ENCODE data around the gene MAPT. TPM values are rescaled to one million over a fixed set of nuclear protein-coding genes. Genes with fewer than 3 reads are reported as not detected.

The MAPT gene
- polyA plus RNA-seq, 3 donors, result 0.04 TPM; not detected in 2

DNA sequence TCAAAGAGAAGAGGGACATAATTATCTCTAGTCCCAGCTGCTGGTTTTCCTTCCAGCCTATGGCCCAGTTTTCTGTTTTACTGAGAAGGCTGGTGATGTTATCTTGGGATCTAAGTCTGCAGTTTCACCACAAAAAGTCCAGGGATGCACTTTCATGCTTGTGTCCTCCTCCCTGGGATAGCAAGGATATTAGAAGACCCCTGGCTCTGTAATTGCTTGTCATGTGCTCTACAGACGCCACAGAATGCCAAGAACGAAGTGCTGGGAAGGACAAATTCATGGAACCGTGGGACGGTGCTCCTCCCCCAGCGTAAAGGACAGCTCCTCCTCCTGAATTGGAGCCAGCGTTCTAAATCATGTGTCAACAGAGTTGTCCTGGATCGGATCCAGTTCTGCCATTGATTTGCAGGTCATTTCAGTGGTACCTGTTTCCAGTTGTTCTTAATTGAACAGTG is 8.6 kb downstream of the MAPT start:
- no peak overlapping the region for H3K4me3 ChIP-seq (replicated peaks in 1 of 3; ENCODE audit: low read depth in 2 of 3, low read length in 3 of 3)
- H2AFZ ChIP-seq (ENCODE audit: insufficient read depth, low read depth, low read length, poor library complexity, severe bottlenecking), result no peak overlapping the region
- H3K4me1 ChIP-seq (ENCODE audit: control insufficient read depth in 1 of 2, insufficient read depth in 2 of 2, low read length in 2 of 2), result no peaks in the 10 kb centered on the region
- H4K20me1 ChIP-seq (ENCODE audit: insufficient read depth, low read length), result no peaks in the 10 kb centered on the region
- H3K27ac ChIP-seq (ENCODE audit: low read depth in 1 of 2, low read length in 2 of 2), result no peak overlapping the region
- H3K9me3 ChIP-seq (replicated peaks in 1 of 2; ENCODE audit: control insufficient read depth in 1 of 2, insufficient read depth in 1 of 2, low read length in 2 of 2), result no peaks in the 10 kb centered on the region
- Mint-ChIP-seq H3K4me1 (no peaks in the 10 kb centered on the region), H3K27ac (no peak overlapping the region), H3K9me3 (peaks cover 0 to 2% (median 0%) of the 10 kb centered on the region in 7 donors), H3K4me3 (no peak overlapping the region), H3K36me3 (no peaks in the 10 kb centered on the region), H3K27me3 (ENCODE audit: low read depth in 3 of 3) (peaks cover 31 to 45% (median 31%) of the 10 kb centered on the region in 3 donors)
- no peak overlapping the region for H3K4me2 ChIP-seq (replicated peaks; ENCODE audit: extremely low read depth, low read length, poor library complexity, severe bottlenecking)
- peaks cover 7 to 23% of the 10 kb centered on the region in 2 donors for H3K27me3 ChIP-seq (ENCODE audit: control insufficient read depth in 2 of 2, insufficient read depth in 2 of 2, low read length in 2 of 2)
- TF ChIP-seq, protein P1, sequence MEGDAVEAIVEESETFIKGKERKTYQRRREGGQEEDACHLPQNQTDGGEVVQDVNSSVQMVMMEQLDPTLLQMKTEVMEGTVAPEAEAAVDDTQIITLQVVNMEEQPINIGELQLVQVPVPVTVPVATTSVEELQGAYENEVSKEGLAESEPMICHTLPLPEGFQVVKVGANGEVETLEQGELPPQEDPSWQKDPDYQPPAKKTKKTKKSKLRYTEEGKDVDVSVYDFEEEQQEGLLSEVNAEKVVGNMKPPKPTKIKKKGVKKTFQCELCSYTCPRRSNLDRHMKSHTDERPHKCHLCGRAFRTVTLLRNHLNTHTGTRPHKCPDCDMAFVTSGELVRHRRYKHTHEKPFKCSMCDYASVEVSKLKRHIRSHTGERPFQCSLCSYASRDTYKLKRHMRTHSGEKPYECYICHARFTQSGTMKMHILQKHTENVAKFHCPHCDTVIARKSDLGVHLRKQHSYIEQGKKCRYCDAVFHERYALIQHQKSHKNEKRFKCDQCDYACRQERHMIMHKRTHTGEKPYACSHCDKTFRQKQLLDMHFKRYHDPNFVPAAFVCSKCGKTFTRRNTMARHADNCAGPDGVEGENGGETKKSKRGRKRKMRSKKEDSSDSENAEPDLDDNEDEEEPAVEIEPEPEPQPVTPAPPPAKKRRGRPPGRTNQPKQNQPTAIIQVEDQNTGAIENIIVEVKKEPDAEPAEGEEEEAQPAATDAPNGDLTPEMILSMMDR (IDR thresholded peaks at IDR 0.05), result no peak
- intact Hi-C loops (cut with micrococcal nuclease), result no loop called here
- 76% methylated on average over 7 of the region's 7 CpGs for WGBS (ENCODE audit: insufficient coverage)
- DNase-seq, result no peak
- no peaks in the 10 kb centered on the region for H3K36me3 ChIP-seq (replicated peaks in 1 of 2; ENCODE audit: control insufficient read depth in 1 of 2, insufficient read depth in 2 of 2, low read length in 2 of 2)
- H3K79me2 ChIP-seq (ENCODE audit: insufficient read depth, low read length), result no peaks in the 10 kb centered on the region
- H3K9ac ChIP-seq (ENCODE audit: insufficient read depth, low read length, poor library complexity, severe bottlenecking), result no peak overlapping the region

DNA sequence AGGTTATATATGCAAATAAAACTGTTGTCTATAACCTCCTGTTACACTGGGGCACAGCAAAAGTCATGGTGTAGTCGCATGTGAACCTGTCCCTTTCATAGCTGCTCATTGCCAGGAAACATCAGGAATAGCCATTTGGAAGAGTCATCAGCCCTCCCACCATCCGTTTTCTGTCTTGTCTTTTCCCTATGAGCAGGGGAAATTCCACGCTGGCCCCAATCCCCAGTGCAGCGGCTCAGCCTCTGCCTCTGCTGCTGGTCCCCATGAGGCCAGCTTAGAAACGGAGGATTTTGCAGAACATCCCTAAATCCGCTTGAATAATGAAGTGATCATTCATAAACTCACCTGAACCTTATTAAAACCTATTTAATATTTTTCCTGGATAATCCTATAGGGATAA is 10.5 kb downstream of the MAPT start:
- no peak overlapping the region for H3K9ac ChIP-seq (ENCODE audit: insufficient read depth, low read length, poor library complexity, severe bottlenecking)
- TF ChIP-seq, protein P1 (IDR thresholded peaks at IDR 0.05), result no peak
- no peak overlapping the region for H2AFZ ChIP-seq (ENCODE audit: insufficient read depth, low read depth, low read length, poor library complexity, severe bottlenecking)
- H3K4me1 ChIP-seq (ENCODE audit: control insufficient read depth in 1 of 2, insufficient read depth in 2 of 2, low read length in 2 of 2), result no peaks in the 10 kb centered on the region
- no peaks in the 10 kb centered on the region for H3K79me2 ChIP-seq (ENCODE audit: insufficient read depth, low read length)
- H3K4me2 ChIP-seq (replicated peaks; ENCODE audit: extremely low read depth, low read length, poor library complexity, severe bottlenecking), result no peak overlapping the region
- no peak overlapping the region for H3K27ac Mint-ChIP-seq
- H4K20me1 ChIP-seq (ENCODE audit: insufficient read depth, low read length), result no peaks in the 10 kb centered on the region
- H3K27me3 ChIP-seq (ENCODE audit: control insufficient read depth in 2 of 2, insufficient read depth in 2 of 2, low read length in 2 of 2), result peaks cover under 1 to 3% of the 10 kb centered on the region in 2 donors
- no peak overlapping the region for H3K4me3 ChIP-seq (replicated peaks in 1 of 3; ENCODE audit: low read depth in 2 of 3, low read length in 3 of 3)
- H3K36me3 ChIP-seq (replicated peaks in 1 of 2; ENCODE audit: control insufficient read depth in 1 of 2, insufficient read depth in 2 of 2, low read length in 2 of 2), result no peaks in the 10 kb centered on the region
- no peaks in the 10 kb centered on the region for H3K9me3 ChIP-seq (replicated peaks in 1 of 2; ENCODE audit: control insufficient read depth in 1 of 2, insufficient read depth in 1 of 2, low read length in 2 of 2)
- peaks cover 21 to 38% (median 22%) of the 10 kb centered on the region in 3 donors for H3K27me3 Mint-ChIP-seq (ENCODE audit: low read depth in 3 of 3)
- intact Hi-C loops (cut with micrococcal nuclease), result no loop called here
- H3K9me3 Mint-ChIP-seq, result peaks cover 0 to 2% (median 0%) of the 10 kb centered on the region in 7 donors
- no peak overlapping the region for H3K27ac ChIP-seq (ENCODE audit: low read depth in 1 of 2, low read length in 2 of 2)
- no peak for DNase-seq
- H3K36me3 Mint-ChIP-seq, result no peaks in the 10 kb centered on the region
- no peak overlapping the region for H3K4me3 Mint-ChIP-seq
- 93% methylated on average over 6 of the region's 6 CpGs for WGBS (ENCODE audit: insufficient coverage)
- H3K4me1 Mint-ChIP-seq, result no peaks in the 10 kb centered on the region
